Kidney epithelial cell (primary cell): Measurements from ENCODE around the gene APBB2. TPM values are rescaled to one million over a fixed set of nuclear protein-coding genes. Genes with fewer than 3 reads are reported as not detected.
"Not testable (repeated sequence)": the region's sequence is repeated elsewhere in the genome, so short reads cannot be mapped to it uniquely, and the experiment has no call there.

Source experiments
- DNase-seq: peaks from one replicate; pipeline ENCODE4 v3.0.0-alpha.2; 2010; ENCODE audit warnings: low read depth
- H3K27me3 ChIP-seq: 2 replicates; pipeline ENCODE4 v1.6.0; 2011; ENCODE audit warnings: low read length; ENCODE audit not compliant: control insufficient read depth, insufficient read depth
- H3K36me3 ChIP-seq: 2 replicates; pipeline ENCODE4 v1.5.1; 2011; ENCODE audit warnings: low read length; ENCODE audit not compliant: control insufficient read depth, insufficient read depth
- H3K4me3 ChIP-seq: 2 replicates; pipeline ENCODE4 v1.5.1; 2011; ENCODE audit warnings: low read depth, mild to moderate bottlenecking, control low read depth, low read length
- CTCF ChIP-seq: IDR thresholded peaks from 2 replicates; pipeline ENCODE4 v1.5.1; 2011; ENCODE audit warnings: mild to moderate bottlenecking, moderate library complexity, low read length, control low read depth, inconsistent platforms; ENCODE audit not compliant: insufficient read depth, poor library complexity, severe bottlenecking
- total RNA-seq: library from RNA; depleted of rRNA; stranded (reverse); fragments of >200 nt; gene quantifications from 2 replicates; pipeline ENCODE4 v1.2.3, GENCODE V29; 2015

Gene APBB2
- total RNA-seq, 1 donor from 2014 or later = 52.0 TPM

- DNase-seq = no peak
- no peaks in the 10 kb centered on the region for H3K27me3 ChIP-seq
- TF ChIP-seq CTCF = no peak
- no peak overlapping the region for H3K4me3 ChIP-seq
- H3K36me3 ChIP-seq = no peaks in the 10 kb centered on the region
Measured at GRCh38 chr4:40909363-40909876, 304.9 kb downstream of the APBB2 start.

GRCh38 chr4:40908702-40909362, 305.5 kb downstream of the APBB2 start:
- Histone ChIP-seq H3K4me3 (no peak overlapping the region), H3K36me3 (no peaks in the 10 kb centered on the region), H3K27me3 (no peaks in the 10 kb centered on the region)
- peak; percentile 50 for DNase-seq
- peak; percentile 98 for TF ChIP-seq CTCF

- H3K4me3 ChIP-seq = no peak overlapping the region
- TF ChIP-seq CTCF = no peak
- H3K27me3 ChIP-seq = no peaks in the 10 kb centered on the region
- H3K36me3 ChIP-seq = no peaks in the 10 kb centered on the region
- DNase-seq = no peak
Measured at GRCh38 chr4:40908297-40908696, 306.0 kb downstream of the APBB2 start.

- no peak for TF ChIP-seq CTCF
- no peak for DNase-seq
- no peak overlapping the region for H3K4me3 ChIP-seq
- no peaks in the 10 kb centered on the region for H3K27me3 ChIP-seq
- no peaks in the 10 kb centered on the region for H3K36me3 ChIP-seq
Measured at GRCh38 chr4:40905414-40905813, 308.9 kb downstream of the APBB2 start.

GRCh38 chr4:40900531-40900930, 313.8 kb downstream of the APBB2 start:
- not testable (repeated sequence) for H3K4me3 ChIP-seq, H3K36me3 ChIP-seq, H3K27me3 ChIP-seq, DNase-seq

GRCh38 chr4:40897557-40898203, 316.7 kb downstream of the APBB2 start:
- Histone ChIP-seq H3K27me3 (no peaks in the 10 kb centered on the region), H3K4me3 (no peak overlapping the region), H3K36me3 (no peaks in the 10 kb centered on the region)
- no peak for DNase-seq
- peak; percentile 77 for TF ChIP-seq CTCF
